ENCODE data around the gene SETDB1. TPM values are rescaled to one million over a fixed set of nuclear protein-coding genes. Genes with fewer than 3 reads are reported as not detected.

SETDB1 gene
- total and polyA plus RNA-seq, 2 of the 13 experiments (the other 11 are each of a cell fraction or from before 2014, with no cell fraction given) = 33.1 to 34.6 TPM

DNA sequence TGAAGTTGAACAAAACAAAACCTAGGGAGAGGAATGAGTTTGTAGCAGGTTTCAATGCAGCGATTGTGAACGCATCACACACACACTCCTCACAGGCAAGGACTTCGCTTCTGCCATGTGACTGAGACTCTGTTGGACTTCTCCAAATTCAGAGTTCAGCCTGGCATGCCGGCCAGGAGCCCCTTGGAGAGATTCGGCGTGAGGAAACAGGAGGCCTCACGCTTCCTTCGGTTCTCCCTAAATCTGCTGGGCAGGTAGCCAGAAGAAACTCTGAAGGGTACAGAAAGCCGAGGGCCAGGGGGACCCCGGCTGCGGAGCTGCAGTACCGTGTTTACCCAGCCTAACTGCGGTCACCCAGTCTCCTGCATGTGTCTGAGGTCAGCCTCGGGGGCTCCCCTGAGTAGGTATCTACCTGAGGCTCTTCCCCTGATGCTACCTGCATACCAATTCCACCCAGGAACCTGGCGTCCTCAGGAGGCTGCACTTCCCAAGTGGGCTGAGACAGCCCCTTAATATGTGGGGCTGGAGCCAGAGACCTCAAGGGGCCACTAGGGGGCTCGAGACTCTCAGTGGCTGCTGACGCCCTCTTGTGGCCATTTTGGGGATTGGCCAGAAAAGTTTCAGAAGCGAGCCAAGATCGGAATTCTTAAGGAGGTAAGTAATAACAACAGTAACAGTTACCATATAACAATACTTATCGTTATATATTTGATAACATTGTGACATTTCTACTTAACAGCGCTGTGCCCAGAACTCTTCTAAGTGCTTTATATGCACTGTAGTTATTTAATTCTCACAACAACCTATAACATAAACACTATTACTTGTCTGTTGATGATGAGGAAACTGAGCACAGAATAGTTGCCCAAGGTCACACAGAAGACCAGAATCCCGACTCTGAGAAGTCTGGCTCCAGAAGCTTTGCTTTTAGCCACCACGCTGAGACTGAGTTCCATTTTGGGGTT lies 53.2 kb downstream of the SETDB1 start (continued):
- TF ChIP-seq PAX8 (CRISPR knock-in tag; IDR thresholded peaks at IDR 0.05; ENCODE audit: borderline replicate concordance) (no peak), ZMYM4 (CRISPR knock-in tag; IDR thresholded peaks at IDR 0.05) (peak; percentile 49), SRF (IDR thresholded peaks at IDR 0.05; ENCODE audit: low read depth, low read length) (no peak), ZNF619 (CRISPR knock-in tag; IDR thresholded peaks at IDR 0.05) (no peak), SIX1 (CRISPR knock-in tag; IDR thresholded peaks at IDR 0.05; ENCODE audit: borderline replicate concordance) (no peak), ELF1 (CRISPR knock-in tag; IDR thresholded peaks at IDR 0.05) (0 out of 2 replicates have a peak, but pooled peaks have one; percentile 29), BRCA1 (CRISPR knock-in tag; IDR thresholded peaks at IDR 0.05) (no peak), ZNF879 (CRISPR knock-in tag; IDR thresholded peaks at IDR 0.05) (no peak), ZNF563 (CRISPR knock-in tag; IDR thresholded peaks at IDR 0.05) (no peak), ZNF230 (CRISPR knock-in tag; IDR thresholded peaks at IDR 0.05) (no peak), GATA4 (IDR thresholded peaks at IDR 0.05; ENCODE audit: borderline replicate concordance, low read depth) (no peak), GTF3A (CRISPR knock-in tag; conservative IDR thresholded peaks at IDR 0.05) (no peak), CBFB (CRISPR knock-in tag; IDR thresholded peaks at IDR 0.05) (no peak), KLF6 (CRISPR knock-in tag; IDR thresholded peaks at IDR 0.05) (0 out of 2 replicates have a peak, but pooled peaks have one; percentile 5), FOSL2 (CRISPR knock-in tag; IDR thresholded peaks at IDR 0.05) (peak; percentile 36; the same call in 1 of the 2 replicates), TBL1XR1 (IDR thresholded peaks at IDR 0.05; ENCODE audit: borderline replicate concordance, low read length, partially characterized antibody) (no peak), ZNF10 (CRISPR knock-in tag; IDR thresholded peaks at IDR 0.05; ENCODE audit: borderline replicate concordance, low read depth) (no peak), ZFP36 (IDR thresholded peaks at IDR 0.05; ENCODE audit: borderline replicate concordance, low read depth, low read length, partially characterized antibody) (no peak), TCF12 (IDR thresholded peaks at IDR 0.05) (no peak), TCF12 (CRISPR knock-in tag; IDR thresholded peaks at IDR 0.05) (no peak), ISL2 (CRISPR knock-in tag; IDR thresholded peaks at IDR 0.05) (peak; percentile 54; the same call in 1 of the 2 replicates)
- TF ChIP-seq, protein P1, sequence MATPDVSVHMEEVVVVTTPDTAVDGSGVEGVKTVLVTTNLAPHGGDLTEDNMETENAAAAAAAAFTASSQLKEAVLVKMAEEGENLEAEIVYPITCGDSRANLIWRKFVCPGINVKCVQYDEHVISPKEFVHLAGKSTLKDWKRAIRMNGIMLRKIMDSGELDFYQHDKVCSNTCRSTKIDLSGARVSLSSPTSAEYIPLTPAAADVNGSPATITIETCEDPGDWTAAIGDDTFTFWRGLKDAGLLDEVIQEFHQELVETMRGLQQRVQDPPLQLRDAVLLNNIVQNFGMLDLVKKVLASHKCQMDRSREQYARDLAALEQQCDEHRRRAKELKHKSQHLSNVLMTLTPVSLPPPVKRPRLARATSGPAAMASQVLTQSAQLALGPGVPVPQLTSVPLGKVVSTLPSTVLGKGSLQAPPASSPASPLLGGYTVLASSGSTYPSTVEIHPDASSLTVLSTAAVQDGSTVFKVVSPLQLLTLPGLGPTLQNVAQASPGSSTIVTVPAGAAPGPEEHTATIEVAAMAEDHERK (CRISPR knock-in tag; IDR thresholded peaks at IDR 0.05; ENCODE audit: low read depth) = no peak
- TF ChIP-seq, protein P2, sequence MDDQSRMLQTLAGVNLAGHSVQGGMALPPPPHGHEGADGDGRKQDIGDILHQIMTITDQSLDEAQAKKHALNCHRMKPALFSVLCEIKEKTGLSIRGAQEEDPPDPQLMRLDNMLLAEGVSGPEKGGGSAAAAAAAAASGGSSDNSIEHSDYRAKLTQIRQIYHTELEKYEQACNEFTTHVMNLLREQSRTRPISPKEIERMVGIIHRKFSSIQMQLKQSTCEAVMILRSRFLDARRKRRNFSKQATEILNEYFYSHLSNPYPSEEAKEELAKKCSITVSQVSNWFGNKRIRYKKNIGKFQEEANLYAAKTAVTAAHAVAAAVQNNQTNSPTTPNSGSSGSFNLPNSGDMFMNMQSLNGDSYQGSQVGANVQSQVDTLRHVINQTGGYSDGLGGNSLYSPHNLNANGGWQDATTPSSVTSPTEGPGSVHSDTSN (CRISPR knock-in tag; IDR thresholded peaks at IDR 0.05; ENCODE audit: borderline replicate concordance) = no peak
- TF ChIP-seq, protein P3, sequence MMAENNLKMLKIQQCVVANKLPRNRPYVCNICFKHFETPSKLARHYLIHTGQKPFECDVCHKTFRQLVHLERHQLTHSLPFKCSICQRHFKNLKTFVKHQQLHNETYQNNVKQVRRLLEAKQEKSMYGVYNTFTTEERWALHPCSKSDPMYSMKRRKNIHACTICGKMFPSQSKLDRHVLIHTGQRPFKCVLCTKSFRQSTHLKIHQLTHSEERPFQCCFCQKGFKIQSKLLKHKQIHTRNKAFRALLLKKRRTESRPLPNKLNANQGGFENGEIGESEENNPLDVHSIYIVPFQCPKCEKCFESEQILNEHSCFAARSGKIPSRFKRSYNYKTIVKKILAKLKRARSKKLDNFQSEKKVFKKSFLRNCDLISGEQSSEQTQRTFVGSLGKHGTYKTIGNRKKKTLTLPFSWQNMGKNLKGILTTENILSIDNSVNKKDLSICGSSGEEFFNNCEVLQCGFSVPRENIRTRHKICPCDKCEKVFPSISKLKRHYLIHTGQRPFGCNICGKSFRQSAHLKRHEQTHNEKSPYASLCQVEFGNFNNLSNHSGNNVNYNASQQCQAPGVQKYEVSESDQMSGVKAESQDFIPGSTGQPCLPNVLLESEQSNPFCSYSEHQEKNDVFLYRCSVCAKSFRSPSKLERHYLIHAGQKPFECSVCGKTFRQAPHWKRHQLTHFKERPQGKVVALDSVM (CRISPR knock-in tag; IDR thresholded peaks at IDR 0.05) = peak; percentile 65
- TF ChIP-seq, protein P4, sequence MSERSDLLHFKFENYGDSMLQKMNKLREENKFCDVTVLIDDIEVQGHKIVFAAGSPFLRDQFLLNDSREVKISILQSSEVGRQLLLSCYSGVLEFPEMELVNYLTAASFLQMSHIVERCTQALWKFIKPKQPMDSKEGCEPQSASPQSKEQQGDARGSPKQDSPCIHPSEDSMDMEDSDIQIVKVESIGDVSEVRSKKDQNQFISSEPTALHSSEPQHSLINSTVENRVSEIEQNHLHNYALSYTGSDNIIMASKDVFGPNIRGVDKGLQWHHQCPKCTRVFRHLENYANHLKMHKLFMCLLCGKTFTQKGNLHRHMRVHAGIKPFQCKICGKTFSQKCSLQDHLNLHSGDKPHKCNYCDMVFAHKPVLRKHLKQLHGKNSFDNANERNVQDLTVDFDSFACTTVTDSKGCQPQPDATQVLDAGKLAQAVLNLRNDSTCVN (CRISPR knock-in tag; IDR thresholded peaks at IDR 0.05; ENCODE audit: borderline replicate concordance) = no peak
